Spleen (tissue), 7 donors: Measurements from ENCODE around the gene GSS.

Source experiments
- CTCF ChIP-seq, 11 experiments: fragments of 200-600 bp in 7 of 11; fragments of 450-650 bp in 4 of 11; sonication (generic) in 4 of 11; IDR thresholded peaks in 8 of 11; conservative IDR thresholded peaks in 3 of 11; 1 replicate in 7 of 11; 2 replicates in 4 of 11; pipeline versions ENCODE4 v1.4.0 to v1.8.0; 2016 to 2021; ENCODE audit warnings: antibody characterized with exemption in 11 of 11, inconsistent platforms in 4 of 11, mild to moderate bottlenecking in 1 of 11
- POLR2A ChIP-seq, 3 donors: fragments of 450-650 bp; IDR thresholded peaks; one replicate each; pipeline ENCODE4 v1.5.1; 2017; ENCODE audit warnings: antibody characterized with exemption in 3 of 3, mild to moderate bottlenecking in 1 of 3
- POLR2AphosphoS5 ChIP-seq, 3 donors: sonication (generic); formaldehyde crosslinking; IDR thresholded peaks; one replicate each; pipeline ENCODE4 v1.5.1; 2017; ENCODE audit warnings: antibody characterized with exemption in 3 of 3
- donor health status: DM: no; HTN: no; CAD: no; lungs with moderate emphysema.
- donor health status: DM: no; HTN: no; CAD: no.
- donor health status: DM: no; HTN: no; CAD: no.

DNA sequence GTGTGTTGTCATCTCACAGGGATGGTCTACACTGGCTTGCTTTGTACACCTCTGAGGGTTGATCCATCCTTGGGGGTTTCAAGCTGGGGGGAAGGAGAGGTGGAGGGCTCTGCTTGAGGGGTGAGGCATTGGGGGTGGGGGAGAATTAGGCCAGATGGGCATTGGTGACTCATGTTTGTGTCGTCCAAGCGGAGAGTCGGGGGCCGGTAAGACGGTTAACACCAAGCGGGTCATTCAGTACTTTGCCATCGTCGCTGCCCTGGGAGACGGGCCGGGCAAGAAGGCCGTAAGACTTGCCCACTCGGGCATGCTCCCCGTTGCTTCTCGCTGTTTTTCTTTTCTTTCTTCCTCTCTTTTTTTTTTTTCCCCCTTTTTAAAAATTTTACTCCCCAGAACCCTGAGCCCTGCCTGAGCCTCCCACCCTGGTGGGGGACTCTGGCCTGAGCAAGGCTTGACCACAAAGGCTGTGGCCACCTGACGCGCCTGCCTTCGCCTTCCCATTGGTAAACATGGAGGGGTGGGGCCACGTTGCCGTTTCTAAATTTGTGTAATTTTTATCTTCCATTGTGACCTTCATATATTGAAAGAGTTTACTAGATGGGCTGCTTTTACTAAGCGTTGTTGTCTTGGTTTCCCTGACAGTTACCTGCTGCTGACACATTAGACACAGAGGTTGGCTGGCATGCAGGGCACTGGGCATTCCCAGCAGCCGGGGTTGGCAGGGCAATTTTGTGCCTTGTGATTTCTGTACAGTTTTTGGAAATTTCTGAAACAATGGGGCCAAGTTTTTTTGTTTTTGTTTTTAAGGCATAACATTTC is 26.9 kb upstream of the GSS start:
- TF ChIP-seq POLR2A (IDR thresholded peaks at IDR 0.05) (no peak), POLR2AphosphoS5 (IDR thresholded peaks at IDR 0.05) (no peak), CTCF (IDR thresholded peaks at IDR 0.05 in 8 of 11, conservative IDR thresholded peaks at IDR 0.05 in 3 of 11) (no peak)
